GM21515 (cell line): ENCODE measurements around the gene BRD1.
"Not testable (repeated sequence)": the region's sequence is repeated elsewhere in the genome, so short reads cannot be mapped to it uniquely, and the experiment has no call there.

Source experiments
- ATAC-seq: cut with Tn5 transposase; IDR thresholded peaks from one replicate; pipeline ENCODE4 v1.9.1; 2021; ENCODE audit not compliant: unreplicated experiment

Gene BRD1

GRCh38 chr22:49853981-49854831, 26.5 kb upstream of the BRD1 start:
- ATAC-seq, result peak; percentile 30

- peak; percentile 66 for ATAC-seq
Measured at GRCh38 chr22:49852898-49853894, 25.5 kb upstream of the BRD1 start, which contains the start of gene ZBED4. Gene ZBED4, plus strand, starts transcription at chr22:49853844. Its CDS starts 29,819 bp downstream, at chr22:49883663.

GRCh38 chr22:49852568-49852897, 24.9 kb upstream of the BRD1 start:
- not testable (repeated sequence) for ATAC-seq

- no peak for ATAC-seq
Measured at GRCh38 chr22:49850959-49851802, 23.5 kb upstream of the BRD1 start.

- ATAC-seq, result no peak
Measured at GRCh38 chr22:49850021-49850911, 22.6 kb upstream of the BRD1 start.

GRCh38 chr22:49849161-49850020, 21.7 kb upstream of the BRD1 start:
- no peak for ATAC-seq

- ATAC-seq, result no peak
Measured at GRCh38 chr22:49848690-49849160, 21.1 kb upstream of the BRD1 start.

- no peak for ATAC-seq
Measured at GRCh38 chr22:49847751-49848689, 20.3 kb upstream of the BRD1 start.

- ATAC-seq, result no peak
Measured at GRCh38 chr22:49845666-49846459, 18.2 kb upstream of the BRD1 start.

- no peak for ATAC-seq
Measured at GRCh38 chr22:49845241-49845640, 17.6 kb upstream of the BRD1 start.

GRCh38 chr22:49838771-49839717, 11.4 kb upstream of the BRD1 start:
- ATAC-seq, result no peak

- ATAC-seq, result no peak
Measured at GRCh38 chr22:49833340-49834007, 5.8 kb upstream of the BRD1 start.

- ATAC-seq, result no peak
Measured at GRCh38 chr22:49829044-49829853, 1.6 kb upstream of the BRD1 start.

- no peak for ATAC-seq
Measured at GRCh38 chr22:49828599-49828965, 909 bp upstream of the BRD1 start.
